HEK293 (cell line): ENCODE data around the gene ANGPTL2.

Experiments
- ATF2 ChIP-seq: fragments of 450-650 bp; formaldehyde crosslinking; IDR thresholded peaks from 2 replicates; pipeline ENCODE4 v1.5.1; 2016; ENCODE audit warnings: missing biosample characterization, missing genetic modification characterization, low read depth
- CTCF ChIP-seq: fragments of 450-650 bp; formaldehyde crosslinking; IDR thresholded peaks from 2 replicates; pipeline ENCODE4 v1.5.1; 2016; ENCODE audit warnings: missing biosample characterization, missing genetic modification characterization
- KLF16 ChIP-seq: fragments of 450-650 bp; formaldehyde crosslinking; IDR thresholded peaks from 2 replicates; pipeline ENCODE4 v1.5.1; 2017; ENCODE audit warnings: missing biosample characterization, missing genetic modification characterization
- REST ChIP-seq: fragments of 450-650 bp; formaldehyde crosslinking; IDR thresholded peaks from 2 replicates; pipeline ENCODE4 v1.5.1; 2016; ENCODE audit warnings: missing biosample characterization, missing genetic modification characterization
- ZNF146 ChIP-seq: fragments of 450-650 bp; formaldehyde crosslinking; IDR thresholded peaks from 2 replicates; pipeline ENCODE4 v1.5.1; 2016; ENCODE audit warnings: missing biosample characterization, missing genetic modification characterization
- ZNF658 ChIP-seq: fragments of 450-650 bp; formaldehyde crosslinking; IDR thresholded peaks from 2 replicates; pipeline ENCODE4; 2016; ENCODE audit warnings: missing biosample characterization, missing genetic modification characterization
- TF ChIP-seq, protein P1 (sequence below): sonication (generic); formaldehyde crosslinking; IDR thresholded peaks from 2 replicates; pipeline ENCODE4 v1.8.1; 2022; ENCODE audit warnings: mild to moderate bottlenecking, moderate library complexity, missing genetic modification reagents
- TF ChIP-seq, protein P2 (sequence below): fragments of 450-650 bp; formaldehyde crosslinking; IDR thresholded peaks from 2 replicates; pipeline ENCODE4 v1.5.1; 2016; ENCODE audit warnings: missing biosample characterization, missing genetic modification characterization

GRCh38 chr9:127155314-127155960 is 33.0 kb upstream of the ANGPTL2 start:
- no peak for TF ChIP-seq CTCF (tag by site-specific recombination)
- no peak for TF ChIP-seq ZNF146 (tag by site-specific recombination)
- TF ChIP-seq, protein P1, sequence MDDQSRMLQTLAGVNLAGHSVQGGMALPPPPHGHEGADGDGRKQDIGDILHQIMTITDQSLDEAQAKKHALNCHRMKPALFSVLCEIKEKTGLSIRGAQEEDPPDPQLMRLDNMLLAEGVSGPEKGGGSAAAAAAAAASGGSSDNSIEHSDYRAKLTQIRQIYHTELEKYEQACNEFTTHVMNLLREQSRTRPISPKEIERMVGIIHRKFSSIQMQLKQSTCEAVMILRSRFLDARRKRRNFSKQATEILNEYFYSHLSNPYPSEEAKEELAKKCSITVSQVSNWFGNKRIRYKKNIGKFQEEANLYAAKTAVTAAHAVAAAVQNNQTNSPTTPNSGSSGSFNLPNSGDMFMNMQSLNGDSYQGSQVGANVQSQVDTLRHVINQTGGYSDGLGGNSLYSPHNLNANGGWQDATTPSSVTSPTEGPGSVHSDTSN (CRISPR knock-in tag) = no peak
- no peak for TF ChIP-seq REST
- TF ChIP-seq, protein P2, sequence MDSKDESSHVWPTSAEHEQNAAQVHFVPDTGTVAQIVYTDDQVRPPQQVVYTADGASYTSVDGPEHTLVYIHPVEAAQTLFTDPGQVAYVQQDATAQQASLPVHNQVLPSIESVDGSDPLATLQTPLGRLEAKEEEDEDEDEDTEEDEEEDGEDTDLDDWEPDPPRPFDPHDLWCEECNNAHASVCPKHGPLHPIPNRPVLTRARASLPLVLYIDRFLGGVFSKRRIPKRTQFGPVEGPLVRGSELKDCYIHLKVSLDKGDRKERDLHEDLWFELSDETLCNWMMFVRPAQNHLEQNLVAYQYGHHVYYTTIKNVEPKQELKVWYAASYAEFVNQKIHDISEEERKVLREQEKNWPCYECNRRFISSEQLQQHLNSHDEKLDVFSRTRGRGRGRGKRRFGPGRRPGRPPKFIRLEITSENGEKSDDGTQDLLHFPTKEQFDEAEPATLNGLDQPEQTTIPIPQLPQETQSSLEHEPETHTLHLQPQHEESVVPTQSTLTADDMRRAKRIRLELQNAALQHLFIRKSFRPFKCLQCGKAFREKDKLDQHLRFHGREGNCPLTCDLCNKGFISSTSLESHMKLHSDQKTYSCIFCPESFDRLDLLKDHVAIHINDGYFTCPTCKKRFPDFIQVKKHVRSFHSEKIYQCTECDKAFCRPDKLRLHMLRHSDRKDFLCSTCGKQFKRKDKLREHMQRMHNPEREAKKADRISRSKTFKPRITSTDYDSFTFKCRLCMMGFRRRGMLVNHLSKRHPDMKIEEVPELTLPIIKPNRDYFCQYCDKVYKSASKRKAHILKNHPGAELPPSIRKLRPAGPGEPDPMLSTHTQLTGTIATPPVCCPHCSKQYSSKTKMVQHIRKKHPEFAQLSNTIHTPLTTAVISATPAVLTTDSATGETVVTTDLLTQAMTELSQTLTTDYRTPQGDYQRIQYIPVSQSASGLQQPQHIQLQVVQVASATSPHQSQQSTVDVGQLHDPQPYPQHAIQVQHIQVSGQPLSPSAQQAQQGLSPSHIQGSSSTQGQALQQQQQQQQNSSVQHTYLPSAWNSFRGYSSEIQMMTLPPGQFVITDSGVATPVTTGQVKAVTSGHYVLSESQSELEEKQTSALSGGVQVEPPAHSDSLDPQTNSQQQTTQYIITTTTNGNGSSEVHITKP (tag by site-specific recombination) = no peak
- no peak for TF ChIP-seq KLF16 (tag by site-specific recombination)
- TF ChIP-seq ZNF658 (tag by site-specific recombination) = no peak
- TF ChIP-seq ATF2 (tag by site-specific recombination) = no peak
